Keratinocyte (primary cell): ENCODE measurements around the gene ABHD16A. TPM values are rescaled to one million over a fixed set of nuclear protein-coding genes. Genes with fewer than 3 reads are reported as not detected.

Experiments used
- DNase-seq: peaks from one replicate; pipeline ENCODE4 v3.0.0-alpha.2; 2011; ENCODE audit warnings: low read depth, missing footprints, low spot score
- FAIRE-seq: peaks from 2 replicates; lab custom pipeline; 2011; peaks lifted over from hg19 to GRCh38; lab: Jason Lieb, UNC
- H2AFZ ChIP-seq: 2 replicates; pipeline ENCODE4 v1.6.0; 2012; ENCODE audit warnings: low read length, control low read depth, inconsistent platforms; ENCODE audit not compliant: control insufficient read depth
- H3K27ac ChIP-seq: 2 replicates; pipeline ENCODE4 v1.5.1; 2011; ENCODE audit warnings: low read length; ENCODE audit not compliant: control insufficient read depth, insufficient read depth
- H3K27me3 ChIP-seq: 3 replicates; pipeline ENCODE4 v1.6.0; 2011; ENCODE audit warnings: low read length; ENCODE audit not compliant: control insufficient read depth, insufficient read depth; ENCODE audit errors: extremely low read depth
- H3K36me3 ChIP-seq, 2 experiments: 2 replicates in 1 of 2; 3 replicates in 1 of 2; pipeline ENCODE4 v1.5.1; 2011; ENCODE audit warnings: low read length in 2 of 2, mild to moderate bottlenecking in 1 of 2; ENCODE audit not compliant: control insufficient read depth in 2 of 2, insufficient read depth in 2 of 2; ENCODE audit errors: extremely low read depth in 1 of 2
- H3K4me1 ChIP-seq: 3 replicates; pipeline ENCODE4 v1.5.1; 2011; ENCODE audit warnings: low read length; ENCODE audit not compliant: control insufficient read depth, insufficient read depth; ENCODE audit errors: extremely low read depth
- H3K4me2 ChIP-seq: 3 replicates; pipeline ENCODE4 v1.6.0; 2011; ENCODE audit warnings: low read depth, low read length; ENCODE audit not compliant: control insufficient read depth, insufficient read depth; ENCODE audit errors: extremely low read depth
- H3K4me3 ChIP-seq, 3 experiments: fragments of 200-600 bp in 1 of 3; sonication (generic) in 1 of 3; 2 replicates in 2 of 3; 3 replicates in 1 of 3; pipeline ENCODE4 v1.5.1; 2011 to 2016; ENCODE audit warnings: low read length in 3 of 3, mild to moderate bottlenecking in 3 of 3, control low read depth in 2 of 3, inconsistent platforms in 1 of 3, low read depth in 1 of 3, mixed read lengths in 1 of 3, mixed run types in 1 of 3, moderate library complexity in 1 of 3; ENCODE audit not compliant: control insufficient read depth in 2 of 3, insufficient read depth in 2 of 3; ENCODE audit errors: extremely low read depth in 1 of 3
- H3K79me2 ChIP-seq: 2 replicates; pipeline ENCODE4 v1.6.0; 2012; ENCODE audit warnings: low read length; ENCODE audit not compliant: control insufficient read depth, insufficient read depth
- H3K9ac ChIP-seq: 3 replicates; pipeline ENCODE4 v1.6.0; 2011; ENCODE audit warnings: low read length; ENCODE audit not compliant: control insufficient read depth, insufficient read depth; ENCODE audit errors: extremely low read depth
- H3K9me1 ChIP-seq: 3 replicates; pipeline ENCODE4 v1.6.0; 2011; ENCODE audit warnings: low read length; ENCODE audit not compliant: control insufficient read depth, insufficient read depth; ENCODE audit errors: extremely low read depth
- H3K9me3 ChIP-seq: 2 replicates; pipeline ENCODE4 v1.5.1; 2012; ENCODE audit warnings: low read depth, low read length; ENCODE audit not compliant: control insufficient read depth
- H4K20me1 ChIP-seq: 3 replicates; pipeline ENCODE4 v1.6.0; 2011; ENCODE audit warnings: low read length; ENCODE audit not compliant: control insufficient read depth, insufficient read depth; ENCODE audit errors: extremely low read depth
- CTCF ChIP-seq, 3 experiments: IDR thresholded peaks in 1 of 3; conservative IDR thresholded peaks in 1 of 3; optimal IDR thresholded peaks in 1 of 3; 2 replicates in 2 of 3; 3 replicates in 1 of 3; pipeline versions ENCODE3 to v1.5.1; 2011; ENCODE audit warnings: low read length in 3 of 3, mild to moderate bottlenecking in 3 of 3, moderate library complexity in 2 of 3, control low read depth in 1 of 3, inconsistent platforms in 1 of 3; ENCODE audit not compliant: insufficient read depth in 2 of 3; ENCODE audit errors: extremely low read depth in 1 of 3
- EZH2 ChIP-seq: IDR thresholded peaks from one replicate; pipeline ENCODE4 v1.6.1; 2012; ENCODE audit warnings: inconsistent platforms, mild to moderate bottlenecking, low read length, moderate library complexity
- dilution Hi-C: fragments of 300-500 bp; cut with MboI; formaldehyde crosslinking; loops from one replicate; pipeline ENCODE4 v1.7.0; 2020; ENCODE audit warnings: low sequenced_read_pairs; ENCODE audit not compliant: extremely low pct_ligation_motif_present
- polyA plus RNA-seq, 5 experiments: library from polyadenylated mRNA; depleted of rRNA in 3 of 5; stranded (reverse) in 3 of 5; stranded (forward) in 1 of 5; unstranded in 1 of 5; fragments of >200 nt; gene quantifications; 1 replicate in 1 of 5; 2 replicates in 3 of 5; 3 replicates in 1 of 5; pipeline versions ENCODE4 v1.2.1 to v1.2.3, GENCODE V29; 2011 to 2012; ENCODE audit warnings: missing spikeins in 2 of 5, low read depth in 1 of 5, low replicate concordance in 1 of 5

ABHD16A gene
- polyA plus RNA-seq, 1 donor (not counting 4 experiments of a cell fraction or from before 2014, with no cell fraction given): 21.8 TPM

DNA sequence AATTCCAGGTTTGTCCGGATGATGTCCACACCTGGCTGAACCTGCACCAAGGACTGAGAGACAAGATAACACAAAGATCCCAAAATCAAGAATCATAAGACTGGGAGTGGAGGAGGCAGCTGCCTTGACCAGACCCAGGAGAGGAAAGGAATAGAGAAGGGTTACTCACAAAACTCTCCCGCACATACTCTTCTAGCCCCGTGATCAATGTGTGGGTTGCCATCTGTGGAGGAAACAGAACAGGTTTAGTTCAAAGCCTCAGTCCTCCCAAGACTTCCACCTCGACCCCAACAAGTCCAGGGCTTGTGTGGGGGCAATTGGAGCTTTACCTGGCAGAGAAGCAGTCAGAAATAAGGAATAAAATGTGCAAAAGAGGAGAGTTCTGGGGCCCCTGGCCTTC is 61.8 kb downstream of the ABHD16A start:
- H4K20me1 ChIP-seq: no peaks in the 10 kb centered on the region
- H3K4me1 ChIP-seq: no peaks in the 10 kb centered on the region
- no peaks in the 10 kb centered on the region for H3K79me2 ChIP-seq
- H3K9me1 ChIP-seq: no peaks in the 10 kb centered on the region
- dilution Hi-C loops: no loop called here
- no peaks in the 10 kb centered on the region for H3K27me3 ChIP-seq
- no peak overlapping the region for H3K4me3 ChIP-seq
- TF ChIP-seq CTCF (optimal IDR thresholded peaks at IDR 0.05 in 1 of 3, IDR thresholded peaks at IDR 0.05 in 1 of 3, conservative IDR thresholded peaks at IDR 0.05 in 1 of 3; ENCODE audit: extremely low read depth in 1 of 3, insufficient read depth in 2 of 3, low read length in 3 of 3) (no peak), EZH2 (no peak)
- H3K9me3 ChIP-seq: no peaks in the 10 kb centered on the region
- no peak overlapping the region for H3K4me2 ChIP-seq
- no peak overlapping the region for H3K27ac ChIP-seq
- peaks cover 49 to 54% of the 10 kb centered on the region in 2 experiments for H3K36me3 ChIP-seq
- no peak overlapping the region for H3K9ac ChIP-seq
- no peak for FAIRE-seq
- no peak for DNase-seq
- no peak overlapping the region for H2AFZ ChIP-seq

- Histone ChIP-seq H3K9me1 (no peaks in the 10 kb centered on the region), H4K20me1 (no peaks in the 10 kb centered on the region), H3K4me3 (no peak overlapping the region), H3K9me3 (no peaks in the 10 kb centered on the region), H3K4me2 (no peak overlapping the region), H3K4me1 (no peaks in the 10 kb centered on the region), H3K36me3 (peaks cover 54 to 58% of the 10 kb centered on the region in 2 experiments), H2AFZ (no peak overlapping the region), H3K9ac (no peak overlapping the region), H3K27ac (no peak overlapping the region), H3K27me3 (no peaks in the 10 kb centered on the region), H3K79me2 (no peaks in the 10 kb centered on the region)
- TF ChIP-seq EZH2 (no peak), CTCF (optimal IDR thresholded peaks at IDR 0.05 in 1 of 3, IDR thresholded peaks at IDR 0.05 in 1 of 3, conservative IDR thresholded peaks at IDR 0.05 in 1 of 3; ENCODE audit: extremely low read depth in 1 of 3, insufficient read depth in 2 of 3, low read length in 3 of 3) (no peak)
- dilution Hi-C loops: no loop called here
- DNase-seq (no peak), FAIRE-seq (no peak)
Observed at GRCh38 chr6:31640612-31641011, 62.5 kb downstream of the ABHD16A start.
